Stimulated activated CD4-positive, alpha-beta T cell treated with anti-CD3 and anti-CD28 coated beads, Interleukin-2, amount 100 ng/mL, for 4 hours (primary cell): ENCODE results near the gene ARID4B.
"Not testable (repeated sequence)": the region's sequence is repeated elsewhere in the genome, so short reads cannot be mapped to it uniquely, and the experiment has no call there.

Source experiments
- DNase-seq: peaks from one replicate; pipeline ENCODE4 v3.0.0-alpha.2; 2020; ENCODE audit warnings: low read depth

Gene ARID4B

GRCh38 chr1:235328271-235329138, 526 bp upstream of the ARID4B start, which contains the start of gene GGPS1:
Gene GGPS1 (plus strand): TSS chr1:235328570. CDS start chr1:235335265, 6,695 bp downstream.
- DNase-seq, result peak; percentile 99

GRCh38 chr1:235326719-235327558, 1.0 kb downstream of the ARID4B start:
- peak; percentile 50 for DNase-seq

- no peak for DNase-seq
Measured at GRCh38 chr1:235325854-235326253, 2.1 kb downstream of the ARID4B start.

- DNase-seq, result no peak
Measured at GRCh38 chr1:235325139-235325538, 2.8 kb downstream of the ARID4B start.

GRCh38 chr1:235324296-235324695, 3.7 kb downstream of the ARID4B start:
- no peak for DNase-seq

GRCh38 chr1:235320521-235321179, 7.3 kb downstream of the ARID4B start:
- no peak for DNase-seq

- DNase-seq, result no peak
Measured at GRCh38 chr1:235319255-235319654, 8.7 kb downstream of the ARID4B start.

GRCh38 chr1:235317168-235317567, 10.8 kb downstream of the ARID4B start:
- no peak for DNase-seq

- DNase-seq, result no peak
Measured at GRCh38 chr1:235315735-235316134, 12.2 kb downstream of the ARID4B start.

- DNase-seq, result no peak
Measured at GRCh38 chr1:235315173-235315572, 12.8 kb downstream of the ARID4B start.

GRCh38 chr1:235313931-235314678, 13.9 kb downstream of the ARID4B start:
- DNase-seq, result no peak

- DNase-seq, result no peak
Measured at GRCh38 chr1:235313262-235313661, 14.7 kb downstream of the ARID4B start.

GRCh38 chr1:235309206-235309605, 18.8 kb downstream of the ARID4B start:
- DNase-seq, result not testable (repeated sequence)

- no peak for DNase-seq
Measured at GRCh38 chr1:235307158-235308124, 20.5 kb downstream of the ARID4B start.

GRCh38 chr1:235304549-235305451, 23.2 kb downstream of the ARID4B start:
- no peak for DNase-seq

- no peak for DNase-seq
Measured at GRCh38 chr1:235302143-235302542, 25.8 kb downstream of the ARID4B start.

- no peak for DNase-seq
Measured at GRCh38 chr1:235299169-235299858, 28.7 kb downstream of the ARID4B start.

- DNase-seq, result no peak
Measured at GRCh38 chr1:235298758-235299157, 29.2 kb downstream of the ARID4B start.

- no peak for DNase-seq
Measured at GRCh38 chr1:235297579-235297978, 30.4 kb downstream of the ARID4B start.
